GM18867 (cell line): Measurements from ENCODE around the gene PHEX.

Experiments used
- ATAC-seq: cut with Tn5 transposase; IDR thresholded peaks from one replicate; pipeline ENCODE4 v1.9.1; 2021; ENCODE audit warnings: mild to moderate bottlenecking, moderate library complexity; ENCODE audit not compliant: unreplicated experiment

The PHEX gene

GRCh38 chrX:22141047-22141730 is 109.1 kb downstream of the PHEX start:
- ATAC-seq: no peak

GRCh38 chrX:22147214-22147613 is 115.1 kb downstream of the PHEX start:
- no peak for ATAC-seq

- ATAC-seq: no peak
Measured at GRCh38 chrX:22147942-22148341, 115.8 kb downstream of the PHEX start.

GRCh38 chrX:22148565-22148964 is 116.4 kb downstream of the PHEX start:
- no peak for ATAC-seq

GRCh38 chrX:22150371-22150770 is 118.2 kb downstream of the PHEX start:
- ATAC-seq: no peak

GRCh38 chrX:22155126-22155525 is 123.0 kb downstream of the PHEX start:
- no peak for ATAC-seq

GRCh38 chrX:22159071-22159470 is 126.9 kb downstream of the PHEX start:
- no peak for ATAC-seq

GRCh38 chrX:22163326-22163725 is 131.2 kb downstream of the PHEX start:
- ATAC-seq: no peak

GRCh38 chrX:22164770-22165388 is 132.8 kb downstream of the PHEX start:
- no peak for ATAC-seq

- ATAC-seq: no peak
Measured at GRCh38 chrX:22165732-22166457, 133.8 kb downstream of the PHEX start.

GRCh38 chrX:22171287-22172060 is 139.3 kb downstream of the PHEX start:
- ATAC-seq: no peak

GRCh38 chrX:22173966-22174365 is 141.8 kb downstream of the PHEX start:
- no peak for ATAC-seq

- no peak for ATAC-seq
Measured at GRCh38 chrX:22177950-22178515, 145.9 kb downstream of the PHEX start.

- ATAC-seq: no peak
Measured at GRCh38 chrX:22184096-22184495, 152.0 kb downstream of the PHEX start.

GRCh38 chrX:22186165-22186564 is 154.0 kb downstream of the PHEX start:
- no peak for ATAC-seq

GRCh38 chrX:22192419-22193060 is 160.4 kb downstream of the PHEX start:
- peak; percentile 97 for ATAC-seq

GRCh38 chrX:22193851-22194659 is 161.9 kb downstream of the PHEX start:
- no peak for ATAC-seq

- no peak for ATAC-seq
Measured at GRCh38 chrX:22194660-22194945, 162.5 kb downstream of the PHEX start.

GRCh38 chrX:22196149-22196548 is 164.0 kb downstream of the PHEX start:
- no peak for ATAC-seq

GRCh38 chrX:22202251-22202650 is 170.1 kb downstream of the PHEX start:
- ATAC-seq: no peak
